ENCODE results near the gene SLC17A9. TPM values are rescaled to one million over a fixed set of nuclear protein-coding genes. Genes with fewer than 3 reads are reported as not detected.

The SLC17A9 gene
- total RNA-seq, 1 experiment from 2014 or later: 0.22 TPM

DNA sequence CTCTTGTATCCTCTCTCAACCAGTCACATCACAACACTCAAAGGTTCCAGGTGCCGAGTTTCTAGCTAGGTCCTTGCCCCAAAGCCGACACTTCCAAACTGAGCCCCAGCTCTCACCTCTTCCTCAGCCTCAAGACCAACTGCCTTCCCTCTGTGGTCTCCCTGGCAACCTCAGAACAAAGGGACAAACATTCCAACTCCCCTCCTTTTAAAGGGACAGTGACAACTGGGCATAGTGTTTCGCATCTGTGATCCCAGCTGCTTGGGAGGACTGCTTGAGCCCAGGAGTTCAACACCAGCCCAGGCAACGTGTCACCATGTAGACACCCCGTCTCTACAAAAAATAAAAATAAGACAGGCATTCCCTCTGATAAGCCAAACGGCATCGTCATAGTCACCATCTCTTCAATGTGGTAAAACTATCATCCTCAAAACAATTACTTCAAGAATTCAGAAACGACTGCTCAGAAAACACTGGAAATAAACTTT is 37.5 kb upstream of the SLC17A9 start:
- Histone ChIP-seq H3K36me3 (ENCODE audit: low read depth) (peaks cover 20% of the 10 kb centered on the region), H2AFZ (no peak overlapping the region), H3K4me1 (replicated peaks; ENCODE audit: insufficient read depth) (no peaks in the 10 kb centered on the region), H4K20me1 (ENCODE audit: insufficient read depth) (peaks cover 99% of the 10 kb centered on the region), H3K9me3 (ENCODE audit: insufficient read depth, low read depth) (no peaks in the 10 kb centered on the region), H3K9me2 (ENCODE audit: insufficient read depth) (no peaks in the 10 kb centered on the region), H3F3A (ENCODE audit: insufficient read depth, low read depth) (peaks cover 20% of the 10 kb centered on the region; the same call in 1 of the 2 replicates), H3K27me3 (ENCODE audit: insufficient read depth, low read depth) (no peaks in the 10 kb centered on the region), H3K4me2 (no peak overlapping the region), H3K27ac (no peak overlapping the region), H3K79me2 (ENCODE audit: low read depth) (peaks cover 93% of the 10 kb centered on the region), H3K4me3 (no peak overlapping the region)
- BruUV-seq (replicated peaks): no TSS peak
- ChIA-PET CTCF (no interaction called here), POLR2A (ENCODE audit: unreplicated experiment) (no interaction called here)
- TF ChIP-seq, protein P1, sequence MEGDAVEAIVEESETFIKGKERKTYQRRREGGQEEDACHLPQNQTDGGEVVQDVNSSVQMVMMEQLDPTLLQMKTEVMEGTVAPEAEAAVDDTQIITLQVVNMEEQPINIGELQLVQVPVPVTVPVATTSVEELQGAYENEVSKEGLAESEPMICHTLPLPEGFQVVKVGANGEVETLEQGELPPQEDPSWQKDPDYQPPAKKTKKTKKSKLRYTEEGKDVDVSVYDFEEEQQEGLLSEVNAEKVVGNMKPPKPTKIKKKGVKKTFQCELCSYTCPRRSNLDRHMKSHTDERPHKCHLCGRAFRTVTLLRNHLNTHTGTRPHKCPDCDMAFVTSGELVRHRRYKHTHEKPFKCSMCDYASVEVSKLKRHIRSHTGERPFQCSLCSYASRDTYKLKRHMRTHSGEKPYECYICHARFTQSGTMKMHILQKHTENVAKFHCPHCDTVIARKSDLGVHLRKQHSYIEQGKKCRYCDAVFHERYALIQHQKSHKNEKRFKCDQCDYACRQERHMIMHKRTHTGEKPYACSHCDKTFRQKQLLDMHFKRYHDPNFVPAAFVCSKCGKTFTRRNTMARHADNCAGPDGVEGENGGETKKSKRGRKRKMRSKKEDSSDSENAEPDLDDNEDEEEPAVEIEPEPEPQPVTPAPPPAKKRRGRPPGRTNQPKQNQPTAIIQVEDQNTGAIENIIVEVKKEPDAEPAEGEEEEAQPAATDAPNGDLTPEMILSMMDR (conservative IDR thresholded peaks at IDR 0.05): no peak
- no peak for TF ChIP-seq EZH2 (IDR thresholded peaks at IDR 0.05; ENCODE audit: low read depth)
- no peak for DNase-seq
- intact Hi-C loops (cut with micrococcal nuclease; ENCODE audit: unreplicated experiment): no loop called here

DNA sequence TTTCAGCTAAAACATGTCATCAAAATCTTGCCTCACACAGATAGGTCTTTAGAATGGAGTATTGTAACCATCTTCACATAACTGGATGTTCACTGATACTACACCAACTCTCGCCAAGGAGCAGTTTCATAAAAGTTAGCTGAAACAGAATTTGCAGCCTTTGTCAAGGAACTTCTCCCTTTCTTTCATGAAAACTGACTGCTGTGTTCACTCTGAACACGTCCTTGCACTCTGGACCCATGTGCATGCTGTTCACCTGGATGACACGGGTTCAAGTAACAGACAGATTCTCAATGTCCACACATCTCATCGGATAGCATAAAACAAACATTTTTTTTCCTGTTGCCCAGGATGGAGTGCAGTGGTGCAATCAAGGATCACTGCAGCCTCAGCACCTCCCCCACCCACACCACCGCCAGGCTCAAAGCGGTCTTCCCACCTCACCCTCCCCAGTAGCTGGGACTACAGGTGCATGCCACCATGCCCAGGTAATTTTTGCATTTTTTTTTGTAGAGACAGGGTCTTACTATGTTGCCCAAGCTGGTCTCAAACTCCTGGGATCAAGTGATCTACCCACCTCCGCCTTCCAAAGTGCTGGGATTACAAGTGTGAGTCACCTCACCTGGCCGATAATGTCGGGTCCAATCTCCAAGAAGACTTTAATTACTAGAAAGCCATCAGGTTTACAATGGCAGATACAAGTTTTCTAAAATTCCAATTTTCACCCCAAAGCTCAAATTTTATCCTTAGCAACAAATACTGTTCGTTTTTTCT is 35.6 kb upstream of the SLC17A9 start:
- H3K4me1 ChIP-seq (replicated peaks; ENCODE audit: insufficient read depth): no peaks in the 10 kb centered on the region
- H3F3A ChIP-seq (ENCODE audit: insufficient read depth, low read depth): peaks cover 21% of the 10 kb centered on the region; the same call in 1 of the 2 replicates
- no peak overlapping the region for H3K4me3 ChIP-seq
- no peaks in the 10 kb centered on the region for H3K27me3 ChIP-seq (ENCODE audit: insufficient read depth, low read depth)
- H3K36me3 ChIP-seq (ENCODE audit: low read depth): peaks cover 7% of the 10 kb centered on the region; the same call in 1 of the 2 replicates
- BruUV-seq (replicated peaks): no TSS peak
- no peak for DNase-seq
- ChIA-PET CTCF (interaction anchor here (0.6 to 0.8 kb wide), 2 partner anchors 9 to 42 kb away, joined by 5 to 9 read pairs; no protein-coding TSS in a partner anchor), POLR2A (ENCODE audit: unreplicated experiment) (interaction anchor here (0.6 kb wide), 1 partner anchor 17 kb away, joined by 5 read pairs; no protein-coding TSS in a partner anchor)
- intact Hi-C loops (cut with micrococcal nuclease; ENCODE audit: unreplicated experiment): loop anchor here (2.0 kb wide), 1 partner anchor 16 kb away; no protein-coding TSS in a partner anchor
- H3K4me2 ChIP-seq: no peak overlapping the region
- H3K9me3 ChIP-seq (ENCODE audit: insufficient read depth, low read depth): no peaks in the 10 kb centered on the region
- TF ChIP-seq, protein P1 (conservative IDR thresholded peaks at IDR 0.05): no peak
- no peak for TF ChIP-seq EZH2 (IDR thresholded peaks at IDR 0.05; ENCODE audit: low read depth)
- no peaks in the 10 kb centered on the region for H3K9me2 ChIP-seq (ENCODE audit: insufficient read depth)
- H4K20me1 ChIP-seq (ENCODE audit: insufficient read depth): peaks cover 100% of the 10 kb centered on the region
- peaks cover 100% of the 10 kb centered on the region for H3K79me2 ChIP-seq (ENCODE audit: low read depth)
- no peak overlapping the region for H2AFZ ChIP-seq
- no peak overlapping the region for H3K27ac ChIP-seq

DNA sequence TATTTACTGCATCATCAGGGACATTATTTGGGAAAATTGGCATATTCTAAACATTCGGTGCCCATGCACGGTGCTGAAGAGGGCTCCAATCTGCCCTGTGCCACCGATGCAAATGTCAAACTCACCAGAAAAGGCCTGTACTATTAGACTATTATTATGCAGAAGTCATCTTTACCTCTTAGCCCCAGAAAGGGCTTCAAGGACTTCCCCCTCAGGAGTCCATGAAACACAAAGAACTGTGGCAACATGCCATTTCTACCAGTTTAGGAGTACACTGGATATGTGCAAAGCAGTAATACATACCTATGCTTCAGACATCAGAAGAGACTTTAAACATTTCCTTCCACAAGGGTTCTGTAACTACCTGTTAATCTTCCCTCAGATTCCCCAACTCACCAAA is 34.8 kb upstream of the SLC17A9 start:
- Histone ChIP-seq H3K9me2 (ENCODE audit: insufficient read depth) (no peaks in the 10 kb centered on the region), H3K9me3 (ENCODE audit: insufficient read depth, low read depth) (no peaks in the 10 kb centered on the region), H3K4me1 (replicated peaks; ENCODE audit: insufficient read depth) (peaks cover 3% of the 10 kb centered on the region), H3F3A (ENCODE audit: insufficient read depth, low read depth) (peaks cover 18% of the 10 kb centered on the region; the same call in 1 of the 2 replicates), H3K36me3 (ENCODE audit: low read depth) (no peaks in the 10 kb centered on the region; the same call in 1 of the 2 replicates), H3K4me2 (no peak overlapping the region), H3K27me3 (ENCODE audit: insufficient read depth, low read depth) (no peaks in the 10 kb centered on the region), H3K27ac (no peak overlapping the region), H2AFZ (no peak overlapping the region), H3K79me2 (ENCODE audit: low read depth) (peaks cover 100% of the 10 kb centered on the region), H3K4me3 (no peak overlapping the region), H4K20me1 (ENCODE audit: insufficient read depth) (peaks cover 100% of the 10 kb centered on the region)
- no peak for TF ChIP-seq EZH2 (IDR thresholded peaks at IDR 0.05; ENCODE audit: low read depth)
- TF ChIP-seq, protein P1 (conservative IDR thresholded peaks at IDR 0.05): no peak
- intact Hi-C loops (cut with micrococcal nuclease; ENCODE audit: unreplicated experiment): loop anchor here (2.0 kb wide), 1 partner anchor 17 kb away; no protein-coding TSS in a partner anchor
- ChIA-PET POLR2A (ENCODE audit: unreplicated experiment) (interaction anchor here (0.6 kb wide), 1 partner anchor 16 kb away, joined by 5 read pairs; no protein-coding TSS in a partner anchor), CTCF (no interaction called here)
- no TSS peak for BruUV-seq (replicated peaks)
- no peak for DNase-seq

Measured in PC-9 (cell line).